ENCODE measurements around the gene OR5H2. TPM values are rescaled to one million over a fixed set of nuclear protein-coding genes. Genes with fewer than 3 reads are reported as not detected.

OR5H2 gene
- total and polyA plus RNA-seq, 2 experiments from 2014 or later, result not detected

GRCh38 chr3:98290916-98291315 is 8.6 kb downstream of the OR5H2 start:
- Histone ChIP-seq H3K9me3 (ENCODE audit: low read depth) (no peaks in the 10 kb centered on the region), H3K4me3 (no peak overlapping the region), H3K27me3 (no peaks in the 10 kb centered on the region), H3K27ac (no peak overlapping the region), H3K36me3 (no peaks in the 10 kb centered on the region), H3K4me1 (ENCODE audit: low read depth) (no peaks in the 10 kb centered on the region)
- no peak for TF ChIP-seq CTCF (IDR thresholded peaks at IDR 0.05; ENCODE audit: low read depth, low read length)
- no peak for DNase-seq (ENCODE audit: low read depth in 1 of 2, low spot score in 1 of 2)

- H3K9me3 ChIP-seq (ENCODE audit: low read depth), result no peaks in the 10 kb centered on the region
- DNase-seq (ENCODE audit: low read depth in 1 of 2, low spot score in 1 of 2), result no peak
- H3K27ac ChIP-seq, result no peak overlapping the region
- no peaks in the 10 kb centered on the region for H3K4me1 ChIP-seq (ENCODE audit: low read depth)
- no peak overlapping the region for H3K4me3 ChIP-seq
- TF ChIP-seq CTCF (IDR thresholded peaks at IDR 0.05; ENCODE audit: low read depth, low read length), result no peak
- no peaks in the 10 kb centered on the region for H3K36me3 ChIP-seq
- H3K27me3 ChIP-seq, result no peaks in the 10 kb centered on the region
Measured at GRCh38 chr3:98291332-98291957, 9.1 kb downstream of the OR5H2 start.

- Histone ChIP-seq H3K4me1 (ENCODE audit: low read depth) (no peaks in the 10 kb centered on the region), H3K27me3 (no peaks in the 10 kb centered on the region), H3K4me3 (no peak overlapping the region), H3K27ac (no peak overlapping the region), H3K36me3 (no peaks in the 10 kb centered on the region), H3K9me3 (ENCODE audit: low read depth) (no peaks in the 10 kb centered on the region)
- DNase-seq (ENCODE audit: low read depth in 1 of 2, low spot score in 1 of 2), result no peak
- no peak for TF ChIP-seq CTCF (IDR thresholded peaks at IDR 0.05; ENCODE audit: low read depth, low read length)
Measured at GRCh38 chr3:98322101-98322500, 39.8 kb downstream of the OR5H2 start.

GRCh38 chr3:98322686-98323085 is 40.4 kb downstream of the OR5H2 start:
- Histone ChIP-seq H3K4me3 (no peak overlapping the region), H3K4me1 (ENCODE audit: low read depth) (no peaks in the 10 kb centered on the region), H3K36me3 (no peaks in the 10 kb centered on the region), H3K27me3 (no peaks in the 10 kb centered on the region), H3K9me3 (ENCODE audit: low read depth) (no peaks in the 10 kb centered on the region), H3K27ac (no peak overlapping the region)
- no peak for TF ChIP-seq CTCF (IDR thresholded peaks at IDR 0.05; ENCODE audit: low read depth, low read length)
- DNase-seq (ENCODE audit: low read depth in 1 of 2, low spot score in 1 of 2), result no peak

GRCh38 chr3:98323425-98323824 is 41.1 kb downstream of the OR5H2 start:
- H3K27me3 ChIP-seq, result no peaks in the 10 kb centered on the region
- no peaks in the 10 kb centered on the region for H3K36me3 ChIP-seq
- no peak for DNase-seq (ENCODE audit: low read depth in 1 of 2, low spot score in 1 of 2)
- H3K9me3 ChIP-seq (ENCODE audit: low read depth), result no peaks in the 10 kb centered on the region
- no peak for TF ChIP-seq CTCF (IDR thresholded peaks at IDR 0.05; ENCODE audit: low read depth, low read length)
- no peaks in the 10 kb centered on the region for H3K4me1 ChIP-seq (ENCODE audit: low read depth)
- H3K27ac ChIP-seq, result no peak overlapping the region
- H3K4me3 ChIP-seq, result no peak overlapping the region

Measured in cardiac muscle cell (in vitro differentiated cells and primary cell).